ENCODE data around the gene MOGAT1. TPM values are rescaled to one million over a fixed set of nuclear protein-coding genes. Genes with fewer than 3 reads are reported as not detected.
A peak's percentile ranks its signal among the peaks of the same experiment; 100 is the strongest.

Gene MOGAT1
- total and polyA plus RNA-seq, 4 donors = 0.30 to 5.5 (median 5.1) TPM; not detected in 1

DNA sequence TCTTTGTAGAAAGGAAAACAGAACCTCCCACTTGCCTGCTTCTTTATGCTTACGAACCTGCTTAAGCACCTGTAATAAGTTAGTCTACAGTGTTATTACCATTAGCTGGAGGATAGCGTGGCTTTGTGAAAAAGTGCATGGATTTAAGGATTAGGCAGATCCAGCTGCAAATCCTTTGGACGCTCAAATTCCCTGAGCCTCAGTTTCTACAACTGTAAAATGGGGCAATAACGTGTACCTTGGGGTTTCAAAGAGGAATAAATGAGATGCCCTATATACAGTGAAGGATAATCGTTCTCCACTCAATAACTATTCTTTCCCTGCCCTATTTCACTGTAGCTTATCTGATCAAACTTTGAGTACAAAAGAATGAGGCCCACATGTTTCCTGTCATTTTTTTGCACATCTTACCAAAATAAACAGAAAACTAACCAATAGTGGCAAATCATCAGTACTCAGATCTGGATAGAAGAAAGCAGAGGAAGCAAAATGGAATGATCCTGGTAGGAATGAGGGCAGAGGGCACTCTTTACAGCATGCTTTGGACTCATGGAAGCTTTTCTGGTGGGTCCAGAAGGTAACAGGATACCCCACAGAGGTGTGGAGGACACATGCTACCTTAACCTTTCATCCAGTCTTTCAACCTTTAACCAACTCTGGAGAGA, 14.8 kb downstream of the MOGAT1 start:
- Histone ChIP-seq H3K27ac (ENCODE audit: low read depth in 1 of 2, low read length in 2 of 2) (no peak overlapping the region), H3K9me3 (ENCODE audit: control insufficient read depth in 4 of 4, low read length in 3 of 4) (no peaks in the 10 kb centered on the region), H3K4me1 (ENCODE audit: control insufficient read depth in 4 of 4, insufficient read depth in 4 of 4, low read length in 3 of 4) (peaks cover 0 to 8% (median 5%) of the 10 kb centered on the region in 4 donors), H3K27me3 (ENCODE audit: control insufficient read depth in 4 of 4, insufficient read depth in 4 of 4, low read length in 3 of 4) (no peaks in the 10 kb centered on the region), H3K4me3 (ENCODE audit: low read depth in 1 of 3, low read length in 3 of 3) (no peak overlapping the region), H3K9ac (ENCODE audit: low read depth in 1 of 2, low read length in 2 of 2) (no peak overlapping the region), H3K36me3 (ENCODE audit: control insufficient read depth in 4 of 4, insufficient read depth in 3 of 4, low read depth in 1 of 4, low read length in 3 of 4) (peaks cover 0 to 6% (median 0%) of the 10 kb centered on the region in 4 donors)
- no peak for DNase-seq (ENCODE audit: low spot score)
- WGBS = 77% methylated on average over 5 of the region's 5 CpGs
- peak in 1 of 2 donors; percentile 1 for TF ChIP-seq JUND (IDR thresholded peaks at IDR 0.05)
- TF ChIP-seq MAX (IDR thresholded peaks at IDR 0.05) = no peak

GRCh38 chr2:222688917-222689316, 17.5 kb downstream of the MOGAT1 start:
- Histone ChIP-seq H3K27ac (ENCODE audit: low read depth in 1 of 2, low read length in 2 of 2) (no peak overlapping the region), H3K9ac (ENCODE audit: low read depth in 1 of 2, low read length in 2 of 2) (no peak overlapping the region), H3K4me1 (ENCODE audit: control insufficient read depth in 4 of 4, insufficient read depth in 4 of 4, low read length in 3 of 4) (peaks cover 0 to 8% (median 5%) of the 10 kb centered on the region in 4 donors), H3K9me3 (ENCODE audit: control insufficient read depth in 4 of 4, low read length in 3 of 4) (no peaks in the 10 kb centered on the region), H3K27me3 (ENCODE audit: control insufficient read depth in 4 of 4, insufficient read depth in 4 of 4, low read length in 3 of 4) (no peaks in the 10 kb centered on the region), H3K4me3 (ENCODE audit: low read depth in 1 of 3, low read length in 3 of 3) (no peak overlapping the region), H3K36me3 (ENCODE audit: control insufficient read depth in 4 of 4, insufficient read depth in 3 of 4, low read depth in 1 of 4, low read length in 3 of 4) (peaks cover 0 to 8% (median 5%) of the 10 kb centered on the region in 4 donors)
- WGBS = 93% methylated on average over 2 of the region's 2 CpGs
- TF ChIP-seq HNF4G (IDR thresholded peaks at IDR 0.05) (no peak), EGR1 (IDR thresholded peaks at IDR 0.05; ENCODE audit: low read depth in 2 of 2) (no peak), YY1 (IDR thresholded peaks at IDR 0.05) (no peak), GABPA (IDR thresholded peaks at IDR 0.05 in 1 of 2, conservative IDR thresholded peaks at IDR 0.05 in 1 of 2) (no peak), MAX (IDR thresholded peaks at IDR 0.05) (no peak), RAD21 (IDR thresholded peaks at IDR 0.05) (no peak), RXRA (IDR thresholded peaks at IDR 0.05) (no peak)
- TF ChIP-seq, protein P1, sequence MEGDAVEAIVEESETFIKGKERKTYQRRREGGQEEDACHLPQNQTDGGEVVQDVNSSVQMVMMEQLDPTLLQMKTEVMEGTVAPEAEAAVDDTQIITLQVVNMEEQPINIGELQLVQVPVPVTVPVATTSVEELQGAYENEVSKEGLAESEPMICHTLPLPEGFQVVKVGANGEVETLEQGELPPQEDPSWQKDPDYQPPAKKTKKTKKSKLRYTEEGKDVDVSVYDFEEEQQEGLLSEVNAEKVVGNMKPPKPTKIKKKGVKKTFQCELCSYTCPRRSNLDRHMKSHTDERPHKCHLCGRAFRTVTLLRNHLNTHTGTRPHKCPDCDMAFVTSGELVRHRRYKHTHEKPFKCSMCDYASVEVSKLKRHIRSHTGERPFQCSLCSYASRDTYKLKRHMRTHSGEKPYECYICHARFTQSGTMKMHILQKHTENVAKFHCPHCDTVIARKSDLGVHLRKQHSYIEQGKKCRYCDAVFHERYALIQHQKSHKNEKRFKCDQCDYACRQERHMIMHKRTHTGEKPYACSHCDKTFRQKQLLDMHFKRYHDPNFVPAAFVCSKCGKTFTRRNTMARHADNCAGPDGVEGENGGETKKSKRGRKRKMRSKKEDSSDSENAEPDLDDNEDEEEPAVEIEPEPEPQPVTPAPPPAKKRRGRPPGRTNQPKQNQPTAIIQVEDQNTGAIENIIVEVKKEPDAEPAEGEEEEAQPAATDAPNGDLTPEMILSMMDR (IDR thresholded peaks at IDR 0.05; ENCODE audit: low read depth, low read length, missing input control) = no peak
- no peak for DNase-seq (ENCODE audit: low spot score)

GRCh38 chr2:222689322-222689721, 17.9 kb downstream of the MOGAT1 start:
- H3K9me3 ChIP-seq (ENCODE audit: control insufficient read depth in 4 of 4, low read length in 3 of 4) = no peaks in the 10 kb centered on the region
- no peak overlapping the region for H3K4me3 ChIP-seq (ENCODE audit: low read depth in 1 of 3, low read length in 3 of 3)
- DNase-seq (ENCODE audit: low spot score) = no peak
- H3K9ac ChIP-seq (ENCODE audit: low read depth in 1 of 2, low read length in 2 of 2) = no peak overlapping the region
- H3K4me1 ChIP-seq (ENCODE audit: control insufficient read depth in 4 of 4, insufficient read depth in 4 of 4, low read length in 3 of 4) = peaks cover 0 to 8% (median 5%) of the 10 kb centered on the region in 4 donors
- WGBS = 87% methylated on average over 2 of the region's 2 CpGs
- H3K27me3 ChIP-seq (ENCODE audit: control insufficient read depth in 4 of 4, insufficient read depth in 4 of 4, low read length in 3 of 4) = no peaks in the 10 kb centered on the region
- no peak for TF ChIP-seq JUND (IDR thresholded peaks at IDR 0.05)
- TF ChIP-seq MAX (IDR thresholded peaks at IDR 0.05) = no peak
- no peak for TF ChIP-seq HNF4A (conservative IDR thresholded peaks at IDR 0.05)
- no peak for TF ChIP-seq YY1 (IDR thresholded peaks at IDR 0.05)
- no peak for TF ChIP-seq RAD21 (IDR thresholded peaks at IDR 0.05)
- TF ChIP-seq SP1 (IDR thresholded peaks at IDR 0.05) = no peak
- no peak for TF ChIP-seq HNF4G (IDR thresholded peaks at IDR 0.05)
- TF ChIP-seq NR2F2 (IDR thresholded peaks at IDR 0.05) = no peak
- TF ChIP-seq, protein P2, sequence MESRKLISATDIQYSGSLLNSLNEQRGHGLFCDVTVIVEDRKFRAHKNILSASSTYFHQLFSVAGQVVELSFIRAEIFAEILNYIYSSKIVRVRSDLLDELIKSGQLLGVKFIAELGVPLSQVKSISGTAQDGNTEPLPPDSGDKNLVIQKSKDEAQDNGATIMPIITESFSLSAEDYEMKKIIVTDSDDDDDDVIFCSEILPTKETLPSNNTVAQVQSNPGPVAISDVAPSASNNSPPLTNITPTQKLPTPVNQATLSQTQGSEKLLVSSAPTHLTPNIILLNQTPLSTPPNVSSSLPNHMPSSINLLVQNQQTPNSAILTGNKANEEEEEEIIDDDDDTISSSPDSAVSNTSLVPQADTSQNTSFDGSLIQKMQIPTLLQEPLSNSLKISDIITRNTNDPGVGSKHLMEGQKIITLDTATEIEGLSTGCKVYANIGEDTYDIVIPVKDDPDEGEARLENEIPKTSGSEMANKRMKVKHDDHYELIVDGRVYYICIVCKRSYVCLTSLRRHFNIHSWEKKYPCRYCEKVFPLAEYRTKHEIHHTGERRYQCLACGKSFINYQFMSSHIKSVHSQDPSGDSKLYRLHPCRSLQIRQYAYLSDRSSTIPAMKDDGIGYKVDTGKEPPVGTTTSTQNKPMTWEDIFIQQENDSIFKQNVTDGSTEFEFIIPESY (IDR thresholded peaks at IDR 0.05) = no peak
- H3K36me3 ChIP-seq (ENCODE audit: control insufficient read depth in 4 of 4, insufficient read depth in 3 of 4, low read depth in 1 of 4, low read length in 3 of 4) = peaks cover 0 to 12% (median 5%) of the 10 kb centered on the region in 4 donors
- no peak overlapping the region for H3K27ac ChIP-seq (ENCODE audit: low read depth in 1 of 2, low read length in 2 of 2)

All from liver (tissue), 9 donors.